IMR-90 (cell line): ENCODE data around the gene KCNN4. TPM values are rescaled to one million over a fixed set of nuclear protein-coding genes. Genes with fewer than 3 reads are reported as not detected.
A peak's percentile ranks its signal among the peaks of the same experiment; 100 is the strongest.

Source experiments
- ATAC-seq: fragments of 200-7000 bp; cut with Tn5 transposase; 2 replicates; pipeline ENCODE4 v1.9.1; 2020; ENCODE audit warnings: low read depth, mild to moderate bottlenecking, moderate library complexity
- BruUV-seq: library from RNA; stranded (reverse); fragments of 400-500 nt; replicated peaks from 2 replicates; lab custom pipeline; 2021; lab: Mats Ljungman, UMichigan
- CTCF ChIA-PET: fragments of 300-600 bp; formaldehyde crosslinking; extraction: SDS; loops from one replicate; lab custom pipeline; 2021; ENCODE audit warnings: antibody characterized with exemption; lab: Yijun Ruan, JAX
- POLR2A ChIA-PET: fragments of 300-600 bp; sonication (Branson Sonifier 250); formaldehyde crosslinking; loops from one replicate; lab custom pipeline; 2022; ENCODE audit warnings: antibody characterized with exemption; ENCODE audit not compliant: unreplicated experiment; lab: Charles Lee
- DNase-seq: peaks from one replicate; pipeline ENCODE4 v3.0.0; 2013
- H2AFZ ChIP-seq: replicated peaks from 2 replicates; pipeline ENCODE3; 2013; ENCODE audit warnings: low read length, mild to moderate bottlenecking; ENCODE audit not compliant: poor library complexity
- H2AK5ac ChIP-seq: 2 replicates; pipeline ENCODE4 v1.6.1; 2013; ENCODE audit warnings: low read depth, low read length, inconsistent platforms
- H2AK9ac ChIP-seq: replicated peaks from 2 replicates; pipeline ENCODE3; 2013; ENCODE audit warnings: mild to moderate bottlenecking, low read depth, low read length, moderate library complexity; ENCODE audit not compliant: poor library complexity
- H2BK120ac ChIP-seq: 2 replicates; pipeline ENCODE4 v1.6.1; 2013; ENCODE audit warnings: low read depth, low read length, inconsistent platforms
- H2BK15ac ChIP-seq: 3 replicates; pipeline ENCODE4 v1.6.1; 2013; ENCODE audit warnings: low read depth, low read length, inconsistent platforms
- H2BK20ac ChIP-seq: 2 replicates; pipeline ENCODE4 v1.6.1; 2013; ENCODE audit warnings: low read depth, mild to moderate bottlenecking, inconsistent platforms, low read length, moderate library complexity
- H2BK5ac ChIP-seq: 2 replicates; pipeline ENCODE4 v1.6.1; 2013; ENCODE audit warnings: mild to moderate bottlenecking, low read depth, low read length, inconsistent platforms; ENCODE audit not compliant: poor library complexity, severe bottlenecking
- H3K14ac ChIP-seq: replicated peaks from 2 replicates; pipeline ENCODE4 v1.6.1; 2013; ENCODE audit warnings: low read depth, low read length, inconsistent platforms
- H3K18ac ChIP-seq: 2 replicates; pipeline ENCODE4 v1.6.1; 2013; ENCODE audit warnings: low read depth, low read length, control low read depth
- H3K23ac ChIP-seq: 2 replicates; pipeline ENCODE4 v1.6.1; 2013; ENCODE audit warnings: low read depth, low read length, inconsistent platforms
- H3K27ac ChIP-seq: 2 replicates; pipeline ENCODE4 v1.5.1; 2013; ENCODE audit warnings: mild to moderate bottlenecking, control low read depth, low read length; ENCODE audit not compliant: insufficient read depth
- H3K27me3 ChIP-seq: 2 replicates; pipeline ENCODE4 v1.6.1; 2013; ENCODE audit warnings: low read length; ENCODE audit not compliant: control insufficient read depth, insufficient read depth
- H3K36me3 ChIP-seq: 2 replicates; pipeline ENCODE4 v1.6.1; 2013; ENCODE audit warnings: low read length, mixed read lengths; ENCODE audit not compliant: control insufficient read depth, insufficient read depth
- H3K4ac ChIP-seq: 2 replicates; pipeline ENCODE4 v1.6.1; 2013; ENCODE audit warnings: low read depth, low read length, inconsistent platforms
- H3K4me1 ChIP-seq: 2 replicates; pipeline ENCODE4 v1.6.1; 2013; ENCODE audit warnings: low read length, mixed read lengths; ENCODE audit not compliant: control insufficient read depth, insufficient read depth
- H3K4me2 ChIP-seq: 2 replicates; pipeline ENCODE4 v1.6.1; 2013; ENCODE audit warnings: low read depth, mild to moderate bottlenecking, control low read depth, low read length, moderate library complexity
- H3K4me3 ChIP-seq: 2 replicates; pipeline ENCODE4 v1.5.1; 2013; ENCODE audit warnings: low read depth, mild to moderate bottlenecking, control low read depth, low read length, moderate library complexity; ENCODE audit not compliant: insufficient read depth
- H3K56ac ChIP-seq: 2 replicates; pipeline ENCODE4 v1.6.1; 2013; ENCODE audit warnings: low read length, inconsistent platforms; ENCODE audit not compliant: insufficient read depth; ENCODE audit errors: extremely low read depth
- H3K79me1 ChIP-seq, 2 experiments: 2 replicates each; pipeline ENCODE4 v1.6.1; 2013; ENCODE audit warnings: low read length in 2 of 2, inconsistent platforms in 1 of 2, low read depth in 1 of 2
- H3K9ac ChIP-seq: 2 replicates; pipeline ENCODE4 v1.6.1; 2013; ENCODE audit warnings: low read depth, low read length, control low read depth
- H3K9me1 ChIP-seq: 2 replicates; pipeline ENCODE4 v1.6.1; 2013; ENCODE audit warnings: low read length, inconsistent platforms; ENCODE audit not compliant: insufficient read depth
- H3K9me3 ChIP-seq: 2 replicates; pipeline ENCODE4 v1.6.1; 2013; ENCODE audit warnings: low read length; ENCODE audit not compliant: control insufficient read depth, insufficient read depth
- H4K20me1 ChIP-seq: 2 replicates; pipeline ENCODE4 v1.6.1; 2013; ENCODE audit warnings: low read length, inconsistent platforms; ENCODE audit not compliant: insufficient read depth
- H4K5ac ChIP-seq: 2 replicates; pipeline ENCODE4 v1.6.1; 2013; ENCODE audit warnings: mild to moderate bottlenecking, low read depth, low read length, control low read depth
- H4K8ac ChIP-seq, 2 experiments: 2 replicates each; pipeline ENCODE4 v1.6.1; 2013; ENCODE audit warnings: low read depth in 2 of 2, low read length in 2 of 2, control low read depth in 1 of 2, inconsistent platforms in 1 of 2
- H4K91ac ChIP-seq: 2 replicates; pipeline ENCODE4 v1.6.1; 2013; ENCODE audit warnings: low read depth, low read length, inconsistent platforms; ENCODE audit not compliant: insufficient read depth
- BHLHE40 ChIP-seq: fragments of 150-350 bp; IDR thresholded peaks from 2 replicates; pipeline ENCODE4 v1.6.1; 2016; ENCODE audit warnings: mild to moderate bottlenecking, low read depth, low read length
- CEBPB ChIP-seq: IDR thresholded peaks from 2 replicates; pipeline ENCODE4 v1.6.1; 2012; ENCODE audit warnings: low read depth, low read length, improper control_type of control experiment
- CHD1 ChIP-seq: IDR thresholded peaks from 2 replicates; pipeline ENCODE4 v1.6.1; 2012; ENCODE audit warnings: low read depth, low read length, improper control_type of control experiment
- FOS ChIP-seq: fragments of 150-350 bp; IDR thresholded peaks from 2 replicates; pipeline ENCODE4 v1.6.1; 2016; ENCODE audit warnings: low read depth, low read length
- MAFK ChIP-seq: IDR thresholded peaks from 2 replicates; pipeline ENCODE4 v1.6.1; 2012; ENCODE audit warnings: low read depth, low read length, improper control_type of control experiment
- MAZ ChIP-seq: IDR thresholded peaks from 2 replicates; pipeline ENCODE4 v1.6.1; 2012; ENCODE audit warnings: low read depth, mild to moderate bottlenecking, low read length, improper control_type of control experiment, moderate library complexity, borderline replicate concordance
- MXI1 ChIP-seq: IDR thresholded peaks from 2 replicates; pipeline ENCODE4 v1.6.1; 2012; ENCODE audit warnings: low read depth, mild to moderate bottlenecking, low read length, moderate library complexity, borderline replicate concordance
- NFE2L2 ChIP-seq: fragments of 150-350 bp; IDR thresholded peaks from 2 replicates; pipeline ENCODE4 v1.6.1; 2016; ENCODE audit warnings: low read depth, mild to moderate bottlenecking, low read length
- POLR2A ChIP-seq: IDR thresholded peaks from 2 replicates; pipeline ENCODE4 v1.6.1; 2012; ENCODE audit warnings: mild to moderate bottlenecking, low read depth, low read length
- RAD21 ChIP-seq: IDR thresholded peaks from 2 replicates; pipeline ENCODE4 v1.6.1; 2012; ENCODE audit warnings: low read length, improper control_type of control experiment
- RCOR1 ChIP-seq: IDR thresholded peaks from 2 replicates; pipeline ENCODE4 v1.6.1; 2012; ENCODE audit warnings: mild to moderate bottlenecking, low read length, improper control_type of control experiment; ENCODE audit not compliant: insufficient replicate concordance
- RFX5 ChIP-seq: IDR thresholded peaks from 2 replicates; pipeline ENCODE4 v1.8.0; 2012; ENCODE audit warnings: low read depth, mild to moderate bottlenecking, low read length, moderate library complexity
- SMC3 ChIP-seq: fragments of 150-350 bp; IDR thresholded peaks from 2 replicates; pipeline ENCODE4 v1.6.1; 2016; ENCODE audit warnings: low read depth, mild to moderate bottlenecking, antibody characterized with exemption, low read length, moderate library complexity
- WGBS, 2 experiments: methylation state at CpG; one replicate each; pipeline versions ENCODE4 v1.1.5 to v1.1.7; 2013; ENCODE audit warnings: missing lambda C conversion rate in 2 of 2; ENCODE audit not compliant: insufficient read length in 1 of 2; ENCODE audit errors: extremely low coverage in 2 of 2; 5-methylcytosine and 5-hydroxymethylcytosine counted together
- dilution Hi-C: fragments of 300-500 bp; cut with HindIII; formaldehyde crosslinking; loops from one replicate; pipeline ENCODE4 v1.14.3; 2018; ENCODE audit warnings: low sequenced_read_pairs; ENCODE audit not compliant: unreplicated experiment
- in situ Hi-C: fragments of 300-500 bp; cut with MboI; formaldehyde crosslinking; loops from 3 replicates; pipeline ENCODE4 v1.14.3; 2019; ENCODE audit warnings: low sequenced_read_pairs, inconsistent platforms, mixed read lengths
- intact Hi-C: fragments of 100-400 bp; cut with micrococcal nuclease; formaldehyde crosslinking; loops from 2 replicates; pipeline ENCODE4 v1.10.0; 2022
- polyA plus RNA-seq, 3 experiments: library from polyadenylated mRNA; depleted of rRNA; stranded (reverse); fragments of >200 nt; gene quantifications; 2 replicates each; pipeline ENCODE4 v1.2.3, GENCODE V29; 2012; ENCODE audit warnings: low replicate concordance in 1 of 3
- total RNA-seq: library from RNA; depleted of rRNA; stranded (reverse); fragments of >200 nt; gene quantifications from 2 replicates; pipeline ENCODE4 v1.2.3, GENCODE V29; 2012
- TF ChIP-seq, protein P1 (sequence below): fragments of 150-350 bp; IDR thresholded peaks from 2 replicates; pipeline ENCODE4 v1.6.1; 2017; ENCODE audit warnings: mild to moderate bottlenecking, antibody characterized with exemption, low read length, low read depth
- TF ChIP-seq, protein P2 (sequence below): fragments of 150-350 bp; IDR thresholded peaks from 2 replicates; pipeline ENCODE4 v1.6.1; 2016; ENCODE audit warnings: low read depth, mild to moderate bottlenecking, low read length, moderate library complexity, borderline replicate concordance
- TF ChIP-seq, protein P3 (sequence below): conservative IDR thresholded peaks from 2 replicates; pipeline ENCODE4 v1.5.1; 2012; ENCODE audit warnings: mild to moderate bottlenecking, low read depth, low read length, improper control_type of control experiment

KCNN4 gene
- total and polyA plus RNA-seq, 2 of the 4 experiments (the other 2 are of a cell fraction): 0.54 to 0.99 TPM

DNA sequence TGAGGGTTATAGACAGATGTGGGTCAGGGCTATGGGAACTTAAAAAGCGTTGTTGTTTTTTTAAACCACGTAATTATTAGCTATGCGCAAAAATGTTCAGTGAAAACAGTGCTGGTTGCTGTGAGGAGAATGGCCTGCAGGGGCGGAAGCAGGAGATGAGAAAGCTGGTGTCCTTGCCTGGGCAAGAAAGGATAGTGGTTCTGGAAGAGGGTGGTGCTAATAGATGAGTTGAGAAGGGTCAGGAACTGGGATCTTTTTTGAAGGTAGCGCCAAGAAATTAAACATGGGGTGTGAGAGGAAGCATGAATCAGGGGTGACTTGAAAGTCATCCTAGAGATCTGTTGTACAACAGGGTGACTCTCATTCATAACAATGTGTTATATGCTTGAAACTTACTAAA is 21.3 kb downstream of the KCNN4 start:
- H2AK9ac ChIP-seq: no peak overlapping the region
- WGBS, 2 experiments: 67% methylated on average over 3 of the region's 5 CpGs; no CpG with 5 or more reads in 1 of the 2 experiments
- TF ChIP-seq, protein P1, sequence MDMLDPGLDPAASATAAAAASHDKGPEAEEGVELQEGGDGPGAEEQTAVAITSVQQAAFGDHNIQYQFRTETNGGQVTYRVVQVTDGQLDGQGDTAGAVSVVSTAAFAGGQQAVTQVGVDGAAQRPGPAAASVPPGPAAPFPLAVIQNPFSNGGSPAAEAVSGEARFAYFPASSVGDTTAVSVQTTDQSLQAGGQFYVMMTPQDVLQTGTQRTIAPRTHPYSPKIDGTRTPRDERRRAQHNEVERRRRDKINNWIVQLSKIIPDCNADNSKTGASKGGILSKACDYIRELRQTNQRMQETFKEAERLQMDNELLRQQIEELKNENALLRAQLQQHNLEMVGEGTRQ: no peak
- no peak for TF ChIP-seq MXI1
- no peak for TF ChIP-seq CEBPB
- peak; percentile 38 for TF ChIP-seq RAD21
- no peak for TF ChIP-seq FOS
- TF ChIP-seq RFX5: peak; percentile 74; the same call in 1 of the 2 replicates
- TF ChIP-seq NFE2L2: no peak
- TF ChIP-seq, protein P2, sequence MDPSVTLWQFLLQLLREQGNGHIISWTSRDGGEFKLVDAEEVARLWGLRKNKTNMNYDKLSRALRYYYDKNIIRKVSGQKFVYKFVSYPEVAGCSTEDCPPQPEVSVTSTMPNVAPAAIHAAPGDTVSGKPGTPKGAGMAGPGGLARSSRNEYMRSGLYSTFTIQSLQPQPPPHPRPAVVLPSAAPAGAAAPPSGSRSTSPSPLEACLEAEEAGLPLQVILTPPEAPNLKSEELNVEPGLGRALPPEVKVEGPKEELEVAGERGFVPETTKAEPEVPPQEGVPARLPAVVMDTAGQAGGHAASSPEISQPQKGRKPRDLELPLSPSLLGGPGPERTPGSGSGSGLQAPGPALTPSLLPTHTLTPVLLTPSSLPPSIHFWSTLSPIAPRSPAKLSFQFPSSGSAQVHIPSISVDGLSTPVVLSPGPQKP: no peak
- TF ChIP-seq, protein P3, sequence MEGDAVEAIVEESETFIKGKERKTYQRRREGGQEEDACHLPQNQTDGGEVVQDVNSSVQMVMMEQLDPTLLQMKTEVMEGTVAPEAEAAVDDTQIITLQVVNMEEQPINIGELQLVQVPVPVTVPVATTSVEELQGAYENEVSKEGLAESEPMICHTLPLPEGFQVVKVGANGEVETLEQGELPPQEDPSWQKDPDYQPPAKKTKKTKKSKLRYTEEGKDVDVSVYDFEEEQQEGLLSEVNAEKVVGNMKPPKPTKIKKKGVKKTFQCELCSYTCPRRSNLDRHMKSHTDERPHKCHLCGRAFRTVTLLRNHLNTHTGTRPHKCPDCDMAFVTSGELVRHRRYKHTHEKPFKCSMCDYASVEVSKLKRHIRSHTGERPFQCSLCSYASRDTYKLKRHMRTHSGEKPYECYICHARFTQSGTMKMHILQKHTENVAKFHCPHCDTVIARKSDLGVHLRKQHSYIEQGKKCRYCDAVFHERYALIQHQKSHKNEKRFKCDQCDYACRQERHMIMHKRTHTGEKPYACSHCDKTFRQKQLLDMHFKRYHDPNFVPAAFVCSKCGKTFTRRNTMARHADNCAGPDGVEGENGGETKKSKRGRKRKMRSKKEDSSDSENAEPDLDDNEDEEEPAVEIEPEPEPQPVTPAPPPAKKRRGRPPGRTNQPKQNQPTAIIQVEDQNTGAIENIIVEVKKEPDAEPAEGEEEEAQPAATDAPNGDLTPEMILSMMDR: peak; percentile 49
- TF ChIP-seq BHLHE40: no peak
- no peak for TF ChIP-seq MAFK
- no peak for TF ChIP-seq MAZ
- no peak for TF ChIP-seq CHD1
- peak; percentile 30 for TF ChIP-seq SMC3
- TF ChIP-seq RCOR1: no peak
- no peak for TF ChIP-seq POLR2A

More for the DNA sequence above, 21.3 kb downstream of the KCNN4 start:
- Histone ChIP-seq H3K9me1 (peaks cover 22% of the 10 kb centered on the region), H3K27me3 (no peaks in the 10 kb centered on the region), H3K9ac (no peak overlapping the region), H3K4me2 (no peak overlapping the region; the same call in 1 of the 2 replicates), H4K5ac (peak overlapping the region; percentile 25; the same call in 1 of the 2 replicates), H3K36me3 (no peaks in the 10 kb centered on the region), H3K56ac (no peak overlapping the region), H2BK5ac (peak overlapping the region; percentile 71), H3K14ac (no peak overlapping the region), H3K9me3 (no peaks in the 10 kb centered on the region), H2BK20ac (peak overlapping the region; percentile 3; the same call in 1 of the 2 replicates), H3K18ac (peak overlapping the region; percentile 11; the same call in 1 of the 2 replicates), H4K91ac (no peak overlapping the region), H4K20me1 (peaks cover 2% of the 10 kb centered on the region), H2BK120ac (peak overlapping the region; percentile 54), H2BK15ac (peak overlapping the region; percentile 83; the same call in 1 of the 3 replicates), H4K8ac (peak overlapping the region in 1 of 2 experiments; percentile 81; a peak in 2 of 4 replicates), H2AK5ac (0 out of 2 replicates have a peak overlapping the region, but pooled peaks have one; percentile 67), H3K4ac (peak overlapping the region; percentile 61; the same call in 1 of the 2 replicates), H3K23ac (peak overlapping the region; percentile 64; the same call in 1 of the 2 replicates), H2AFZ (no peak overlapping the region), H3K27ac (no peak overlapping the region), H3K4me3 (no peak overlapping the region), H3K79me1 (peaks cover 6 to 36% of the 10 kb centered on the region in 2 experiments; a peak in 3 of 4 replicates), H3K4me1 (peaks cover 16% of the 10 kb centered on the region)
- DNase-seq (peak; percentile 55), ATAC-seq (no peak)
- BruUV-seq: no TSS peak
- in situ Hi-C loops: no loop called here
- intact Hi-C loops: no loop called here
- dilution Hi-C loops: no loop called here
- POLR2A ChIA-PET: no interaction called here
- CTCF ChIA-PET: interaction anchor here (0.6 to 1.1 kb wide), 4 partner anchors 26 to 98 kb away, joined by 3 to 5 read pairs (median 3); no protein-coding TSS in a partner anchor
